Measurements from ENCODE around the gene CALCB.
A peak's percentile ranks its signal among the peaks of the same experiment; 100 is the strongest.
"Not testable (repeated sequence)": the region's sequence is repeated elsewhere in the genome, so short reads cannot be mapped to it uniquely, and the experiment has no call there.

CALCB gene

GRCh38 chr11:15073361-15074205 is at the start of gene CALCB:
CALCB (plus strand) TSS chr11:15073593; CDS start chr11:15074719, 1,126 bp downstream.
- no peak for DNase-seq

- no peak for DNase-seq
Measured at GRCh38 chr11:15027011-15027410, 46.4 kb upstream of the CALCB start.

- no peak for DNase-seq
Measured at GRCh38 chr11:15027956-15028355, 45.4 kb upstream of the CALCB start.

- DNase-seq, result no peak
Measured at GRCh38 chr11:15028379-15028778, 45.0 kb upstream of the CALCB start.

- DNase-seq, result not testable (repeated sequence)
Measured at GRCh38 chr11:15031945-15032344, 41.4 kb upstream of the CALCB start.

- DNase-seq, result no peak
Measured at GRCh38 chr11:15034687-15035267, 38.6 kb upstream of the CALCB start.

- DNase-seq, result peak; percentile 24
Measured at GRCh38 chr11:15035283-15035682, 38.1 kb upstream of the CALCB start.

GRCh38 chr11:15038963-15039362 is 34.4 kb upstream of the CALCB start:
- DNase-seq, result no peak

- no peak for DNase-seq
Measured at GRCh38 chr11:15045209-15045608, 28.2 kb upstream of the CALCB start.

- no peak for DNase-seq
Measured at GRCh38 chr11:15045891-15046290, 27.5 kb upstream of the CALCB start.

- DNase-seq, result not testable (repeated sequence)
Measured at GRCh38 chr11:15046673-15047072, 26.7 kb upstream of the CALCB start.

- DNase-seq, result no peak
Measured at GRCh38 chr11:15048616-15049015, 24.8 kb upstream of the CALCB start.

GRCh38 chr11:15053191-15053685 is 20.2 kb upstream of the CALCB start:
- no peak for DNase-seq

- no peak for DNase-seq
Measured at GRCh38 chr11:15055620-15056356, 17.6 kb upstream of the CALCB start.

GRCh38 chr11:15057329-15057728 is 16.1 kb upstream of the CALCB start:
- no peak for DNase-seq

- no peak for DNase-seq
Measured at GRCh38 chr11:15059132-15059915, 14.1 kb upstream of the CALCB start.

GRCh38 chr11:15062599-15062998 is 10.8 kb upstream of the CALCB start:
- no peak for DNase-seq

GRCh38 chr11:15069751-15070150 is 3.6 kb upstream of the CALCB start:
- not testable (repeated sequence) for DNase-seq

- no peak for DNase-seq
Measured at GRCh38 chr11:15071556-15072255, 1.7 kb upstream of the CALCB start.

GRCh38 chr11:15072551-15073143 is 746 bp upstream of the CALCB start:
- DNase-seq, result no peak

All from NCI-H2107 (cell line).